Activated T-cell treated with anti-CD3 and anti-CD28 coated beads, Interleukin-2, amount 50 U/mL, for 24 hours (primary cell): ENCODE data around the gene DEUP1.
"Not testable (repeated sequence)": the region's sequence is repeated elsewhere in the genome, so short reads cannot be mapped to it uniquely, and the experiment has no call there.

Experiments used
- DNase-seq: peaks from one replicate; pipeline ENCODE4 v3.0.0-alpha.2; 2020
- H3K27ac Mint-ChIP-seq: 2 replicates; pipeline ENCODE4 v1.8.0; 2020; ENCODE audit warnings: mild to moderate bottlenecking, mixed read lengths
- H3K27me3 Mint-ChIP-seq: 2 replicates; pipeline ENCODE4 v1.8.0; 2020; ENCODE audit warnings: mixed read lengths
- H3K36me3 Mint-ChIP-seq: 2 replicates; pipeline ENCODE4 v1.8.0; 2020; ENCODE audit warnings: low read depth, mixed read lengths
- H3K4me1 Mint-ChIP-seq: 2 replicates; pipeline ENCODE4 v1.8.0; 2020; ENCODE audit warnings: low read depth, mixed read lengths
- H3K4me3 Mint-ChIP-seq: 2 replicates; pipeline ENCODE4 v1.8.0; 2020; ENCODE audit warnings: mild to moderate bottlenecking, moderate library complexity, mixed read lengths
- H3K9me3 Mint-ChIP-seq: 2 replicates; pipeline ENCODE4 v1.8.0; 2020; ENCODE audit warnings: mixed read lengths

DEUP1 gene

GRCh38 chr11:93330446-93330984 lies at the start of gene DEUP1:
TSS of gene DEUP1 (plus strand) at chr11:93330742. CDS start at chr11:93332260, 1,518 bp downstream.
- Mint-ChIP-seq H3K4me3 (peak within 1 kb of the TSS; percentile 64), H3K27ac (no peak within 1 kb of the TSS), H3K9me3 (no peaks in the 10 kb centered on the region), H3K36me3 (no peaks in the 10 kb centered on the region), H3K4me1 (peaks cover 7% of the 10 kb centered on the region), H3K27me3 (peaks cover 40% of the 10 kb centered on the region)
- DNase-seq = peak; percentile 34

DNA sequence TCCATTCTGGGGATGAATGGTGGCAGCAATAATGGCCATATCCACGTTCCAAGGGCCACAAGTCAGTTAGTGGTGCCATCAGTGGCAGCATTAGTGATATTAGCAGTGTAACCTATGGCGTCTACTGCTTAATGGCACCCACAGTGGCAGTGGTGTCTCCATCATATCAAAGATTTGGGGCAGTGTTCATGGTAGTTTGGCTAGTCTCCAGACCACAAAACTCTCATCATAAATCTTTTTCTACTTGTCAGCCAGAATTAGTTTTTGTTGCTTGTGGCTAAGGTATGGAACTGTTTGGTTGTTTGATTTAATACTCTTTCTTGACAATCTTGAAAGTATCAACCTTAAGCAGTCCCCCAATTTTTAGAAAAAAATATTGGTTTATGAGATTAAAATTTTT lies 45.1 kb upstream of the DEUP1 start:
- no peak overlapping the region for H3K27ac Mint-ChIP-seq
- H3K4me1 Mint-ChIP-seq = no peaks in the 10 kb centered on the region
- H3K4me3 Mint-ChIP-seq = no peak overlapping the region
- DNase-seq = no peak
- no peaks in the 10 kb centered on the region for H3K36me3 Mint-ChIP-seq
- H3K27me3 Mint-ChIP-seq = peaks cover 19% of the 10 kb centered on the region
- no peaks in the 10 kb centered on the region for H3K9me3 Mint-ChIP-seq

DNA sequence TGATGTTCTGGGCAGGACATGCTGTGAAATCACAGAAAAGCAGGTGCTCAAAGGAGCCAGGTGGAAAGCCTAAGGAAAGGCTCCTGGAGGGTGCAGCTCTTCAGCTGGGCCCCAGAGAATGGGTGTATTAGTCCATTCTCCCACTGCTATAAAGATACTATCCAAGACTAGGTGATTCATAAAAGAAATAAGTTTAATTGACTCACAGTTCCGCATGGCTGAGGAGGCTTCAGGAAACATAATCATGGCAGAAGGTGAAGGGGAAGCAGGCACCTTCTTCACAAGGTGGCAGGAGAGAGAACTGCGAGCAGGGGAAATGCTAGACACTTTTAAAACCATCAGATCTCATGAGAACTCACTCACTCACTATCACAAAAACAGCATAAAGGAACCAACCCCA lies 43.1 kb upstream of the DEUP1 start:
- no peaks in the 10 kb centered on the region for H3K36me3 Mint-ChIP-seq
- no peak for DNase-seq
- H3K27ac Mint-ChIP-seq = no peak overlapping the region
- H3K4me1 Mint-ChIP-seq = no peaks in the 10 kb centered on the region
- H3K9me3 Mint-ChIP-seq = no peaks in the 10 kb centered on the region
- no peak overlapping the region for H3K4me3 Mint-ChIP-seq
- H3K27me3 Mint-ChIP-seq = peaks cover 22% of the 10 kb centered on the region

DNA sequence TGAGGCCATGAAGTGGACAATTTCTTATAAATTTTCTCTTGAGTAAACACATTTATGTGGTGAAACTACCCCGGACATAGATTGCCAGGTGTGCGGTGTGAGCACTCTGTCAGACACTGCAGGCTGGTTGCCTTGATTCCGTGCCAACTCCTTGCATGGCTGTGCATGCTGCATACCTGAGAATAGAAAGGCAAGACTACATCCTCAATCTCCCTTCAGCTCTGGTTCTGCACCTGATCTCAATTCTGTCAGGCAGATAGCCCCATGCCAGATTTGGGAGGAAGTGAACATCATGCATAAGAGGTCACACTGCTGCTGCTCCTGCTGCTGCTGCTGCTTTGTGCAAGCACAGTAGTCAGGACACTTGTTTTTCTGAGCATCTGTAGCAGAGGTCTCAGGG lies 42.5 kb upstream of the DEUP1 start:
- Mint-ChIP-seq H3K4me3 (no peak overlapping the region), H3K27me3 (peaks cover 22% of the 10 kb centered on the region), H3K9me3 (no peaks in the 10 kb centered on the region), H3K27ac (no peak overlapping the region), H3K36me3 (no peaks in the 10 kb centered on the region), H3K4me1 (no peaks in the 10 kb centered on the region)
- DNase-seq = no peak

DNA sequence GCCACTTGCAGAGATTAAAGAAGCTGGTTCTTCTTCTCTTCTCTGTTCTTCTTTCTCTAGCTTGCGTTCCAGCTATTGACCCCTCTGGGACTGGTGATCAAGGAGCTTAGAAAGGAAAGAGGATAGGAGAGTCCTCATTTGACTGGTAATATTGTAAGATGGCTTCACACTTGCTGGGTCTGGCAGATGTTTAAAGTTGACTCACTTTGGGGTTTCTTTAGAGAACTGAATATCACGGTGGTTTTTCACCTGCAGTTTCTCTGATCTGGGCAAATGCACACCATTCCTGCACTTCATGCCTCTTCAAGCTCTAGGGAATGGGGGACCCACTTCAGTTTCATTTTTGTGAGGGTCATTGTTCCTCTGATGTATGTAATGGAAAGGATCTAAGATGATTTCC lies 41.8 kb upstream of the DEUP1 start:
- Mint-ChIP-seq H3K4me1 (no peaks in the 10 kb centered on the region), H3K36me3 (no peaks in the 10 kb centered on the region), H3K27me3 (peaks cover 22% of the 10 kb centered on the region), H3K27ac (no peak overlapping the region), H3K9me3 (no peaks in the 10 kb centered on the region), H3K4me3 (no peak overlapping the region)
- DNase-seq = no peak

DNA sequence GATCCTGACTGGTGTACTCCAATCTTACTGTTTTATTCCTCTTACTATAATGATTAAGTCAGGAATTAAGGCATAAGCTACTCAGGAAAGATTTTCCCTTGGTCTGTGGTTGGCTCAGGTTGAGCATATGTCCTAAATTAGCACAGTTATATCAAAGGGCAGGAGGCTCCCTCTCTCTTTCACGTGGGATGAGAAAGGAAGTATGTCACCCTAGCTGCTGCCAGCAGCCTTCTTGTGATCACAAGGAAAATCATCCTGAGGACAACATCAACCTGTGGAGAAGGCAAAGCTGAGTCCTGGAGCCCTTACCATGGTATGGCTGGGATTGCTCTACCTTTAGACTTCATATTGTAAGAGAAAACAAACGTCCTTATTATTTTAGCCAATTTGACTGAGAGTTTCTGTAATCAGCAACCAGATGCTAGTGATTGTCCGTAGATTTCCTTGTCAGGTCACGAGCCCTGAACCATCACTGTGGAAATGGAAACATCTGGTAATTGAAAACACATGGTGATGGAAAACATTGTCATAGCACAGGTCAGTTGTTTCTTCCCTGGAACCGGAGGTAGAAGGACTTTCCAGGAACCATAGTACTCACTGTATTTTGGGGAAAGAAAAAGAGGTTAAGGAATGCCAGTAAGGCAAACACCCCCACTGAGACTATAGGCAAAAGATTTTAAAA lies 40.6 kb upstream of the DEUP1 start:
- Mint-ChIP-seq H3K4me1 (no peaks in the 10 kb centered on the region), H3K27me3 (peaks cover 22% of the 10 kb centered on the region), H3K9me3 (no peaks in the 10 kb centered on the region), H3K4me3 (no peak overlapping the region), H3K36me3 (no peaks in the 10 kb centered on the region), H3K27ac (no peak overlapping the region)
- DNase-seq = no peak

DNA sequence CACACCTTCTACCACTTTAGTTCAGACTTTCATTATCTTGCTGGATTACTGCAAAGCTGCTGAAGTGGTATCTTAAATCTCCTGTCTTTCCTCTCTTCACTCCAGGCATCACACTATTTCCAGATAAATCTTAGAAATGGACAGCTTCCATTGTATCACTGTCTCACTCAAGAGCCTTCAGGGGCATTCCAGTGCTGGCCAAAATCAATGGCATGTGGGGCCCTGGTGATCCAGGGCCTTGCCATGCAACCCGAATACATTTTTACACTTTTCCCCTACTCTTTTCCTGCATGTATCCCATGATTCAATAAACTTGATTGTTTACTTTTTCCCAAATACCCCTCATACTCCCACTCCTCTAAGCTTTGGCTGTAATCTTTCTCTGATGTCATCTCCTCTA lies 39.4 kb upstream of the DEUP1 start:
- Mint-ChIP-seq H3K9me3 (no peaks in the 10 kb centered on the region), H3K36me3 (no peaks in the 10 kb centered on the region), H3K27me3 (peaks cover 23% of the 10 kb centered on the region), H3K4me1 (no peaks in the 10 kb centered on the region), H3K27ac (no peak overlapping the region), H3K4me3 (no peak overlapping the region)
- no peak for DNase-seq

- peaks cover 26% of the 10 kb centered on the region for H3K27me3 Mint-ChIP-seq
- H3K27ac Mint-ChIP-seq = no peak overlapping the region
- H3K36me3 Mint-ChIP-seq = no peaks in the 10 kb centered on the region
- H3K9me3 Mint-ChIP-seq = no peaks in the 10 kb centered on the region
- DNase-seq = no peak
- no peak overlapping the region for H3K4me3 Mint-ChIP-seq
- no peaks in the 10 kb centered on the region for H3K4me1 Mint-ChIP-seq
Observed at GRCh38 chr11:93291898-93292297, 38.6 kb upstream of the DEUP1 start.

- Mint-ChIP-seq H3K27ac (no peak overlapping the region), H3K36me3 (no peaks in the 10 kb centered on the region), H3K27me3 (peaks cover 21% of the 10 kb centered on the region), H3K4me1 (no peaks in the 10 kb centered on the region), H3K4me3 (no peak overlapping the region), H3K9me3 (no peaks in the 10 kb centered on the region)
- no peak for DNase-seq
Observed at GRCh38 chr11:93295921-93296575, 34.5 kb upstream of the DEUP1 start.

DNA sequence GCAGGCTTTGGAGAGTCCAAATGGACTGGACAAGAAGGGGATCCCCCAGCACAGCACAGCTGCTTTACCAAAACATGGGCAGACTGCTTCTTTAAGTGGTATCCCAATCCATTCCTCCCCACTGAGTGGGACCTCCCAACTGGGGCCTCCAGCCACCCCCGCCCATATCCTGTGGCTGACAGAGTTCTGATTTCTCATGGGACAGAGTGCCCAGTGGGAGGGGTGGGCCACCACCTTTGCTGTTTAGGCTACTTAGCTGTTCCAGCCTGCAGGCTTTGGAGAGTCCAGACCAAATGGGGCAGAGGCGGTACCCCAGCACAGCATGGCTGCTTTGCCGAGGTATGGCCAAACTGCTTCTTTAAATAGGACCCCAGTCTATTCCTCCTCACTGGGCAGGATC lies 26.9 kb upstream of the DEUP1 start:
- Mint-ChIP-seq H3K4me1 (no peaks in the 10 kb centered on the region), H3K27ac (no peak overlapping the region), H3K9me3 (peaks cover 3% of the 10 kb centered on the region), H3K36me3 (no peaks in the 10 kb centered on the region), H3K27me3 (peaks cover 7% of the 10 kb centered on the region), H3K4me3 (no peak overlapping the region)
- DNase-seq = no peak

DNA sequence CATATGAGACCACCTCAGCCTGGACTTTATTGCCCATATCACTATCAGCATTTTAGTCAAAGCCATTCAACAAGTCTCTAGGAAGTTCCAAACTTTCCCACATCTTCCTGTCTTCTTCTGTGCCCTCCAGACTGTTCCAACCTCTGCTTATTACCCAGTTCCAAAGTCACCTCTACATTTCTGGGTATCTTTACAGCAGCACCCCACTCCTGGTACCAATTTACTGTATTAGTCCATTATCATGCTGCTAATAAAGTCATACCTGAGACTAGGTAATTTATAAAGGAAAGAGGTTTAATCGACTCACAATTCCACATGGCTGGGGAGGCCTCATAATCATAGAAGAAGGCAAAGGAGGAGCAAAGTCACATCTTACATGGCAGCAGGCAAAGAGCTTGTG lies 16.1 kb upstream of the DEUP1 start:
- not testable (repeated sequence) for H3K27me3 Mint-ChIP-seq, H3K27ac Mint-ChIP-seq, H3K36me3 Mint-ChIP-seq, DNase-seq, H3K4me3 Mint-ChIP-seq, H3K4me1 Mint-ChIP-seq
- H3K9me3 Mint-ChIP-seq = peaks cover 36% of the 10 kb centered on the region

GRCh38 chr11:93319224-93319839 lies 11.2 kb upstream of the DEUP1 start:
- Mint-ChIP-seq H3K27ac (no peak overlapping the region), H3K4me3 (no peak overlapping the region), H3K4me1 (no peaks in the 10 kb centered on the region), H3K9me3 (peaks cover 20% of the 10 kb centered on the region), H3K36me3 (no peaks in the 10 kb centered on the region), H3K27me3 (peaks cover 4% of the 10 kb centered on the region)
- DNase-seq = no peak

GRCh38 chr11:93320230-93320629 lies 10.3 kb upstream of the DEUP1 start:
- Mint-ChIP-seq H3K4me1 (no peaks in the 10 kb centered on the region), H3K36me3 (no peaks in the 10 kb centered on the region), H3K4me3 (no peak overlapping the region), H3K9me3 (peaks cover 13% of the 10 kb centered on the region), H3K27me3 (peaks cover 8% of the 10 kb centered on the region), H3K27ac (no peak overlapping the region)
- DNase-seq = no peak

DNA sequence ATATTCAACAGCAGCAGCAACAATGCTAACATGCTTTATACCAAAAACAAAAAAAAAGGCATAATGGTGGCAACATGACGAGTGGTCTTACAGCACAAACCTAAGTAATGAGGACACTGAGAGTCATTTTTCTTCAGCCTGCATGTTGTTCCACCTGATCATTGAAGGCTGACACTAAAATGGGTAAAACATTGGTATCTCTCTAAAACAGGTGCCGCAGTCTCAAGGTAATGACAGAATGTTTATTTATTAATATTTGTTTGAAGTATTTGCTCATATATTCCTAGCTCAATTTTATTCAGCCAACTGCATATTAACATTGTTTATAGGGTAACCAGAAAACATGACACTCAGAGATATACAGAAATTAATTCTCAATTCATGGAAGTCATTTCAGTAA lies 8.3 kb upstream of the DEUP1 start:
- peaks cover 7% of the 10 kb centered on the region for H3K9me3 Mint-ChIP-seq
- H3K27me3 Mint-ChIP-seq = peaks cover 8% of the 10 kb centered on the region
- H3K4me3 Mint-ChIP-seq = no peak overlapping the region
- DNase-seq = no peak
- H3K27ac Mint-ChIP-seq = no peak overlapping the region
- H3K36me3 Mint-ChIP-seq = no peaks in the 10 kb centered on the region
- H3K4me1 Mint-ChIP-seq = no peaks in the 10 kb centered on the region

DNA sequence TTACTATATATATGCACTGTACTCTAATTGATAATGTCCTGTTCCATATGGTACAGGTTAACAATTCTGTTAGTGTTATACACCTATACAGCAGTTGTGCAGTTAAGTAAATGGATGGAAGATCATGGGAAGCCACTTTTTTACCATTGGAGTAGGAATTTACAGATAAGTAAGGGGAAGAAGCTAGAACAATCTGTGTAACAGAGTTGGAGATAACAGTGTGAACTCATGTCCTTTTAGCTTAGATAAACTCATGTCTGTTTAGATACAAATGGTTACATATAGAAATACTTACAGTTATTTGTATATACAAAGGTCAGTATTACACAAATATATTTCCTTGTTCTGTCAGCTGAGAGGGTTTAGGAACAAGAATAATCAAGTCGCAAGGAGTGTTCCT lies 6.8 kb upstream of the DEUP1 start:
- H3K4me1 Mint-ChIP-seq = no peaks in the 10 kb centered on the region
- no peaks in the 10 kb centered on the region for H3K36me3 Mint-ChIP-seq
- no peak for DNase-seq
- H3K9me3 Mint-ChIP-seq = peaks cover 7% of the 10 kb centered on the region
- no peak overlapping the region for H3K4me3 Mint-ChIP-seq
- H3K27ac Mint-ChIP-seq = no peak overlapping the region
- peaks cover 11% of the 10 kb centered on the region for H3K27me3 Mint-ChIP-seq
